Body of pancreas (tissue), 4 donors: ENCODE results near the gene ENAH. TPM values are rescaled to one million over a fixed set of nuclear protein-coding genes. Genes with fewer than 3 reads are reported as not detected.

ENCODE experiments used
- ATAC-seq: fragments of 150-250 bp; one replicate; pipeline ENCODE4 v1.9.1; 2016
- DNase-seq, 4 donors: peaks; one replicate each; pipeline ENCODE4 v3.0.0-alpha.2; 2019
- H3K27ac ChIP-seq, 4 donors: fragments of 200-600 bp; sonication (generic); 1 replicate in 3 of 4; 2 replicates in 1 of 4; pipeline versions ENCODE4 v1.5.1 to v1.6.1; 2016 to 2019; ENCODE audit warnings: mild to moderate bottlenecking in 1 of 4, mixed read lengths in 1 of 4, moderate library complexity in 1 of 4
- H3K27me3 ChIP-seq, 2 donors: fragments of 200-600 bp; sonication (generic); one replicate each; pipeline ENCODE4 v1.6.0; 2016; ENCODE audit warnings: mild to moderate bottlenecking in 1 of 2
- H3K36me3 ChIP-seq, 2 donors: fragments of 200-600 bp; sonication (generic); replicated peaks in 1 of 2; 2 replicates each; pipeline ENCODE4 v1.5.1; 2016; ENCODE audit warnings: low read depth in 2 of 2; ENCODE audit not compliant: insufficient read depth in 1 of 2
- H3K4me1 ChIP-seq: fragments of 200-600 bp; sonication (generic); one replicate; pipeline ENCODE4 v1.6.0; 2016
- H3K4me3 ChIP-seq, 2 donors: fragments of 200-600 bp; sonication (generic); 1 replicate in 1 of 2; 2 replicates in 1 of 2; pipeline ENCODE4 v1.5.1; 2016 to 2019
- H3K9me3 ChIP-seq, 3 donors: fragments of 200-600 bp; sonication (generic); 1 replicate in 2 of 3; 2 replicates in 1 of 3; pipeline ENCODE4 v1.5.1; 2016
- CTCF ChIP-seq, 7 experiments: fragments of 450-650 bp in 4 of 7; fragments of 200-600 bp in 3 of 7; sonication (generic) in 3 of 7; IDR thresholded peaks; one replicate each; pipeline ENCODE4 v1.5.1; 2016 to 2019; ENCODE audit warnings: antibody characterized with exemption in 7 of 7
- POLR2A ChIP-seq, 3 donors: fragments of 450-650 bp; IDR thresholded peaks; one replicate each; pipeline ENCODE4 v1.6.1; 2016; ENCODE audit warnings: antibody characterized with exemption in 3 of 3, mild to moderate bottlenecking in 2 of 3
- WGBS, 2 donors: methylation state at CpG; one replicate each; pipeline ENCODE4 v1.1.5; 2017; 5-methylcytosine and 5-hydroxymethylcytosine counted together
- intact Hi-C: fragments of 100-400 bp; cut with DNase I; formaldehyde crosslinking; loops from one replicate; pipeline ENCODE4 v1.15.1; 2023
- total RNA-seq, 2 donors: library from RNA; depleted of rRNA; stranded (reverse); fragments of >200 nt; gene quantifications; one replicate each; pipeline ENCODE4 v1.1.0, GENCODE V29; 2016

The ENAH gene
- total RNA-seq, 2 donors from 2014 or later = 21.1 to 28.8 TPM

GRCh38 chr1:225677350-225678124 is 24.6 kb upstream of the ENAH start:
- Histone ChIP-seq H3K9me3 (no peaks in the 10 kb centered on the region), H3K27ac (no peak overlapping the region), H3K4me1 (no peaks in the 10 kb centered on the region), H3K4me3 (no peak overlapping the region), H3K27me3 (no peaks in the 10 kb centered on the region), H3K36me3 (no peaks in the 10 kb centered on the region)
- DNase-seq = no peak
- 48 to 69% methylated on average over 33 to 40 of the region's 40 CpGs for WGBS, 2 donors
- TF ChIP-seq CTCF (IDR thresholded peaks at IDR 0.05) = no peak
- no peak for TF ChIP-seq POLR2A (IDR thresholded peaks at IDR 0.05)
- no peak for ATAC-seq
- intact Hi-C loops = no loop called here

GRCh38 chr1:225674381-225674780 is 21.5 kb upstream of the ENAH start:
- no peaks in the 10 kb centered on the region for H3K27me3 ChIP-seq
- no peak for DNase-seq
- H3K36me3 ChIP-seq = no peaks in the 10 kb centered on the region
- H3K4me3 ChIP-seq = no peak overlapping the region
- H3K27ac ChIP-seq = no peak overlapping the region
- no peaks in the 10 kb centered on the region for H3K4me1 ChIP-seq
- TF ChIP-seq CTCF (IDR thresholded peaks at IDR 0.05) = no peak
- no peak for TF ChIP-seq POLR2A (IDR thresholded peaks at IDR 0.05)
- intact Hi-C loops = no loop called here
- 68 to 84% methylated on average over 2 of the region's 2 CpGs for WGBS, 2 donors
- no peak for ATAC-seq
- no peaks in the 10 kb centered on the region for H3K9me3 ChIP-seq

GRCh38 chr1:225670806-225671733 is 18.1 kb upstream of the ENAH start:
- Histone ChIP-seq H3K4me3 (no peak overlapping the region), H3K27ac (no peak overlapping the region), H3K4me1 (no peaks in the 10 kb centered on the region), H3K36me3 (no peaks in the 10 kb centered on the region), H3K9me3 (no peaks in the 10 kb centered on the region), H3K27me3 (no peaks in the 10 kb centered on the region)
- no peak for TF ChIP-seq POLR2A (IDR thresholded peaks at IDR 0.05)
- TF ChIP-seq CTCF (IDR thresholded peaks at IDR 0.05) = no peak
- intact Hi-C loops = no loop called here
- DNase-seq = no peak
- WGBS, 2 donors = 84 to 91% methylated on average over 4 of the region's 4 CpGs
- ATAC-seq = no peak

GRCh38 chr1:225670356-225670755 is 17.4 kb upstream of the ENAH start:
- Histone ChIP-seq H3K27me3 (no peaks in the 10 kb centered on the region), H3K27ac (no peak overlapping the region), H3K4me3 (no peak overlapping the region), H3K4me1 (no peaks in the 10 kb centered on the region), H3K36me3 (no peaks in the 10 kb centered on the region), H3K9me3 (no peaks in the 10 kb centered on the region)
- ATAC-seq (no peak), DNase-seq (no peak)
- intact Hi-C loops = no loop called here
- 92 to 94% methylated on average over 7 of the region's 7 CpGs for WGBS, 2 donors
- TF ChIP-seq CTCF (IDR thresholded peaks at IDR 0.05) = no peak
- TF ChIP-seq POLR2A (IDR thresholded peaks at IDR 0.05) = no peak
